NT2/D1 (cell line): Measurements from ENCODE around the gene CMC1.

Experiments
- SUZ12 ChIP-seq: IDR thresholded peaks from 2 replicates; pipeline ENCODE4 v1.6.1; 2011; ENCODE audit not compliant: insufficient read length, insufficient read depth; ENCODE audit errors: extremely low read depth
- ZNF274 ChIP-seq: IDR thresholded peaks from 2 replicates; pipeline ENCODE4 v1.6.1; 2011; ENCODE audit warnings: mild to moderate bottlenecking, low read depth, low read length

GRCh38 chr3:28247286-28247685 lies 5.9 kb downstream of the CMC1 start:
- TF ChIP-seq ZNF274, result no peak
- TF ChIP-seq SUZ12, result no peak
